ENCODE results near the gene ADAD2.

Gene ADAD2

GRCh38 chr16:84190731-84191388, at the start of gene ADAD2:
Gene ADAD2, plus strand, starts transcription at chr16:84191157. Its CDS starts 74 bp downstream, at chr16:84191231.
- no peak for DNase-seq

- DNase-seq: no peak
Observed at GRCh38 chr16:84143081-84143480, 47.9 kb upstream of the ADAD2 start.

- DNase-seq: no peak
Observed at GRCh38 chr16:84143784-84144199, 47.2 kb upstream of the ADAD2 start.

GRCh38 chr16:84144209-84144858, 46.6 kb upstream of the ADAD2 start:
- DNase-seq: no peak

- DNase-seq: peak; percentile 62
Observed at GRCh38 chr16:84144859-84145639, 45.9 kb upstream of the ADAD2 start, which contains the start of the genes DNAAF1 and HSDL1. Gene DNAAF1, plus strand, starts transcription at chr16:84145308. Its CDS starts 133 bp downstream, at chr16:84145441. Gene HSDL1, minus strand, starts transcription at chr16:84145177. Its CDS starts 13,856 bp downstream, at chr16:84131321.

- DNase-seq: no peak
Observed at GRCh38 chr16:84150926-84151325, 40.0 kb upstream of the ADAD2 start.

- no peak for DNase-seq
Observed at GRCh38 chr16:84153660-84154214, 37.2 kb upstream of the ADAD2 start.

GRCh38 chr16:84155226-84155625, 35.7 kb upstream of the ADAD2 start:
- no peak for DNase-seq

GRCh38 chr16:84155771-84156170, 35.2 kb upstream of the ADAD2 start:
- no peak for DNase-seq

- no peak for DNase-seq
Observed at GRCh38 chr16:84156342-84156784, 34.6 kb upstream of the ADAD2 start.

GRCh38 chr16:84159007-84159406, 31.9 kb upstream of the ADAD2 start:
- no peak for DNase-seq

GRCh38 chr16:84159800-84160199, 31.2 kb upstream of the ADAD2 start:
- no peak for DNase-seq

GRCh38 chr16:84161037-84161436, 29.9 kb upstream of the ADAD2 start:
- DNase-seq: no peak

- no peak for DNase-seq
Observed at GRCh38 chr16:84161801-84162200, 29.2 kb upstream of the ADAD2 start.

GRCh38 chr16:84165746-84166145, 25.2 kb upstream of the ADAD2 start:
- no peak for DNase-seq

GRCh38 chr16:84166796-84167695, 23.9 kb upstream of the ADAD2 start:
- no peak for DNase-seq

- DNase-seq: no peak
Observed at GRCh38 chr16:84169765-84170310, 21.1 kb upstream of the ADAD2 start.

GRCh38 chr16:84174396-84174795, 16.6 kb upstream of the ADAD2 start:
- no peak for DNase-seq

GRCh38 chr16:84175350-84176081, 15.4 kb upstream of the ADAD2 start:
- DNase-seq: no peak

GRCh38 chr16:84176192-84177053, 14.5 kb upstream of the ADAD2 start:
- DNase-seq: no peak

Measured in SHP77 treated with DMSO at 0.1 percent for 48 hours (cell line).